Measurements from ENCODE around the gene PACRG.

Gene PACRG

DNA sequence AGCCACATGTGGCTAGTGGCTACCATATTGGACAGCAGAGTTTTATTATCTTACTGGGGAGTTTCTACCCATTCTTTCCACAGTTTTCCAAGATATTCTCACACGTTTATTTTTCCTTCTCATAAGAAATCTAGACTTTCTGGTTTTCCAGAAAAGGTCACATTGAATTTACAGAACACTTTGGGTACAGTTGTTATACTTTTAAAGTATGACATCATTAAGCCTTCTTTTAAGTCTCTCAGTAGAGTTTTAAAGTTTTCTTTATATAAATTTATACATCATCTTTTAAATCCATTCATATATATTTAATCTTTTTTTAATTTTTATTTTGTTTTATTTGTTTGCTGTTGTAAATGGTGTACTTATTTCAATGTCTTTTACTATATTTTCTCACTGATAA, 486.5 kb downstream of the PACRG start:
- no peak for DNase-seq

GRCh38 chr6:163218361-163218894, 490.7 kb downstream of the PACRG start:
- no peak for DNase-seq

GRCh38 chr6:163226181-163226835, 498.5 kb downstream of the PACRG start:
- no peak for DNase-seq

GRCh38 chr6:163226836-163227485, 499.2 kb downstream of the PACRG start:
- DNase-seq: no peak

- no peak for DNase-seq
Observed at GRCh38 chr6:163228041-163228440, 500.3 kb downstream of the PACRG start.

DNA sequence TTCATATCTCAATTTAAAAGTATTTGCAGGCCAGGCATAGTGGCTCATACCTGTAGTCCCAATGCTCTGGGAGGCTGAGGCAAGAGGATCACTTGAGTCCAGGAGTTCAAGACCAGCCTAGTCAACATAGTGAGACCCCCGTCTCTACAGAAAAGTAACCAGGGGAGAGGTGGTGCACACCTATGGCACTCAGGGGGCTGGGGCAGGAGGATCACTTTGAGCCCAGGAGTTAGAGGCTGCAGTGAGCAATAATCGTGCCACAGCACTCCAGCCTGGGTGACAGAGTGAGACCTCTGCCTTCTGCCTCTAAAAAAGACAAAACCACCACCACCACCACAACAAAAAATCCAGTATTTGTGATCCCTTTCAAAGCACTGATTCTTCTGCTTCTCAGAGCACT, 501.3 kb downstream of the PACRG start:
- no peak for DNase-seq

- no peak for DNase-seq
Observed at GRCh38 chr6:163230901-163231300, 503.1 kb downstream of the PACRG start.

GRCh38 chr6:163231356-163232014, 503.7 kb downstream of the PACRG start:
- DNase-seq: no peak

DNA sequence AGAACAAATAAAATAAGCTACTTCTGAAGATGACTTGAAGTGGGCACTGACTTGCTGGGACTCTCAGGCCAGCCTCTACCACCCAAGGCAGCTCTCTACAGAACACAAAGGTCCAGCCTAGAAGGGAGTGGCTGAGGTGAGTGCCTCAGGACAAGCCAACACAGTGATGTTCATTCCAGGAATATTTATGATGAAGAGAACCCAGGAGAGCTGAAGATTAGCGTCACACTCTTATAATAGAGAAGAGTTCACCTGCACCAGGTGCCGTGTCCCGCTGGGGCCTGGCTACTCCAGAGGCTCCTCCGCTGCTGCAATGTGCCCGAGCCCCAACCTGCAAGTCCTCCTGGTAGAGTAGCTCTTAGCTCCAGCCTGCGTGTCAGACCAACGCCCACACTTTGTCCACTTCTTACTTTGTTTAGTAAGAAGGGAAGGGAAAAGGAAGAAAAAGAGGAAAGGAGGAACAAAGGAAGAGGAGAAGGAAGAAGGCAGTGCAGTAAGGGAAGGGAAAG, 504.3 kb downstream of the PACRG start:
- DNase-seq: no peak

DNA sequence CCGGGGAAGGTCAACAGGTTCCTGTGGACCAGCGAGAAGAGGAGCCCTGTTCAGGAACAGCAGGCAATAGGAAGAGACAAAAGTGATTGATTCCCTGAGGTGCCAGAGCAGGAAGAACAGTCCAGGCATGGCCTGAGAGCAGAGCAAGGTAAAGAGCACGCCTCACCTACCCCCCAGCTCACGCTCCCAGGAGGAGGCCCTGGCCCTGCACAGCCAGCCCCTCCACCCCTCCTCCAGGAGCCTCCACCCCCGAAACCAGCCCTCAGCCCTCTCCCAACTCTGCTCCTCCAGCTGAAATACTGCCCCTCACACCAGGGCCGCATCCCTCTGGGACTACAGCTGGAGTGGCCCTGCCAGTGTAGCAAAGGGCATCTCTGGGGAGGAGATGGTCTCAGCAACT, 504.9 kb downstream of the PACRG start:
- no peak for DNase-seq

- DNase-seq: no peak
Observed at GRCh38 chr6:163237110-163237509, 509.3 kb downstream of the PACRG start.

GRCh38 chr6:163239572-163240340, 512.0 kb downstream of the PACRG start:
- no peak for DNase-seq

DNA sequence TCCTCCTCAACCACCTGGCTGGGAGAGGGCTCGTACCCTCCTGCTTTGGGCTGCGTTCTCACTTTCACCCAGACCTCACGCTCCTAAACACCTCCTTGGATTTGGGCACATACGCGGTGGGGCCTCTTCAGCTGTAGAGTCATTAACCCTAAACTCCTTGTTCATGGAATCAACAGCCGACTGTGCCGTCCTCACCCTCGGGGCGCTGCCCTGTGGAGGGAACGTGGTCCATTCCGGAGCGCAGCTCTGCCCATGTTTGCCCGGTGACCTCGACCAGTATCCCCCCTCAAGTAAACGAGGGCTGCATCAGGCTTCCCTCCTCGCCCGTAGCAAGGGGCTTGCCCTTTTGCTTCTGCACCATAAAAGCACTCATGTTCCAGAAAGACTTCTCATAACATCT, 512.8 kb downstream of the PACRG start:
- DNase-seq: no peak

GRCh38 chr6:163241683-163242082, 513.9 kb downstream of the PACRG start:
- DNase-seq: no peak

GRCh38 chr6:163243083-163243482, 515.3 kb downstream of the PACRG start:
- no peak for DNase-seq

- DNase-seq: no peak
Observed at GRCh38 chr6:163243692-163244589, 516.2 kb downstream of the PACRG start.

- DNase-seq: no peak
Observed at GRCh38 chr6:163248051-163248450, 520.3 kb downstream of the PACRG start.

GRCh38 chr6:163249651-163250101, 521.9 kb downstream of the PACRG start:
- DNase-seq: no peak

- no peak for DNase-seq
Observed at GRCh38 chr6:163250116-163250515, 522.3 kb downstream of the PACRG start.

DNA sequence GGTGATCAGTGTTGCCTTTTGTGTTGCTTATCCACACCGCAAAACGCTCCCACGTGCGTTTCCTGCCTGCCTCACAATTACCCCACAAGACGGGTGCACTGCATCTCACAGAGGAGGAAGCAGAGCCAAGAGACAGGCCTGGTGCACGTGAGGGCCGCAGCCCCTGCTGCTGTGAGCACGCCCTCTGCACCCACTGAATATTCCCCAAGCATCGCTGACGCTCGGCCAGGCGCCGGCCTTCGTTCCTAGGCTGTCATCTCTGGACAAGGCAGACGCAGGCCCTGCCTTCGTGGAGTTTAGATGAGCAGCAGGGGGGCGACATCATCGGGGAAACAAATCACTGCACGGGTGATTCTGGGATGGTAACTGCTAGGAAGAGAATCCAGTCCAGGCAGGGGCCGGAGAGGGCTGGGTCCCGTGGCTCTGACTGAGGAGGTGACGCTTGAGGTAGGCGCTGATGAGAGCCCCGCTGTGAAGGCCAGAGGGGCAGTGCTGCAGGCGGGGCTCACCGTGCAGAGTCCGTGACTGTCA, 524.4 kb downstream of the PACRG start:
- DNase-seq: no peak

DNA sequence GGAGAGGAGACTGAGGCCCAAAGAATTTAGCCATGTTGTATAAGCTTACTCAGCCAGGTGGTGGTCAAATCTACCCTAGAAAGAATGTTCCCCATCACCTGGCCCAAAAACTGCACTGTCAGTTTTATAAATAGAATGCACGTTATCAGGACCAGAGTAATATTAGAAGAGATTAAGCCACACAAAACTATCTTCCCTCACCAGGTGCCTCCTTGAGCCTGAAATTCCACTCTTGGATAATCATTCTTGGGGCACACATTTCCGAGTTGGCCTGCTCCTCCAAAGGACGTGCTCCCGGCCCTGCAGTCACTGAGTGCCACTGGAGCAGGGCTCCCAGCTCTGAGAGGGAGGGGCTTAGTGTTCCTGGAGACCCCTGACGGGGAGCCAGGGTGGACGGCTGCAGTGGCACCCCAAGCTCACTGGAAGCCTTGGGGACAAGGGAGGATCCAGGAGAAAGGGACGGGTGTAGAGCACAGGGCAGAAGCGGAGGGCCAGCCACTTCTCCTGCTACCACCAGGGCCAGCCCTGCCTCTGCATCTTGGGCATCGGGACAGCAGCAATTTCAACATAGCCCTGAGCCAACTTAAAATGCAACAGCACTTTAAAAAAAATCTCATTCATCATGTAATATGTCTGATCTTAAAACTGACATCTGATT, 525.9 kb downstream of the PACRG start:
- no peak for DNase-seq

All from activated effector memory CD4-positive, alpha-beta T cell treated with anti-CD3 and anti-CD28 coated beads, Interleukin-2, amount 50 U/mL, for 16 hours (primary cell).